RPMI7951 (cell line): ENCODE results near the gene PCTP. TPM values are rescaled to one million over a fixed set of nuclear protein-coding genes. Genes with fewer than 3 reads are reported as not detected.

Experiments
- DNase-seq: peaks from one replicate; pipeline ENCODE4 v3.0.0-alpha.2; 2012; ENCODE audit warnings: low read depth
- total RNA-seq: library from RNA; depleted of rRNA; stranded (reverse); fragments of >200 nt; shearing (Covaris generic); gene quantifications from 2 replicates; pipeline ENCODE4 v1.2.3, GENCODE V29; 2014; rRNA removed

PCTP gene
- total RNA-seq, 1 experiment from 2014 or later: 16.9 TPM

DNA sequence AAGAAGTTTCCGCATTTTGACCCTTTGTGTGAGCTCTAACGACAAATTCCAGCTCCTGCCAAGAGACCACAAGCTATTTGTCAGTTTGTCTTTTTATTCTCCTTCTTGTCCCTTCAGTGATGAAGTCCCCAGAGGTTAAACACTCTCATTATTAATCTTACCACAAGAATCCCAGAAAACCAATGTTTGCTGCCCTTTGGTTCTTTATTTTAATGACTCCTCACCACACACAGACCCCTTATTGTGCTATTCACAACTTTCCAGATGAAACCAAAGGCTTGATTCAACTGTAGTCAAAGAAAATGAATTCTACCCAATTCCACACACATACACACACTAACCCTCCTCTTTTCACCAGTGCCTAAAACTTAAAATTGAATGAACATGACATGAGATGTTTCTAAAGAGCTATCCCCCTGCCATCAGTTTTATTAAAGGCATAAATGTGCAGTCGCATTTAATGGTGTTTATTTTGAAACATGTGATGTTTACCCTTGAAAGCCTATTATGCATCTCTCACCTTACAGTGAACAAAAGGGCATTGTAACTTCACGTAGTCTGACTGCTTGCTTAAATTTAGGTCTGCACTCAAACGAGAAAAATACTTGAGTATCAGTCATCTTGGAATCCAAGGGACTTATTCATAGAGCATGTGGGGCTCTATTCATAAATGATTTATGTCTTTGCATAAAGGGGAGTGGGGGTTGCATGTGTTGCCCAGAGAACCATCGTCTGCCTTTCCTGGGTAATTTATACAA is 44.1 kb downstream of the PCTP start:
- no peak for DNase-seq

DNA sequence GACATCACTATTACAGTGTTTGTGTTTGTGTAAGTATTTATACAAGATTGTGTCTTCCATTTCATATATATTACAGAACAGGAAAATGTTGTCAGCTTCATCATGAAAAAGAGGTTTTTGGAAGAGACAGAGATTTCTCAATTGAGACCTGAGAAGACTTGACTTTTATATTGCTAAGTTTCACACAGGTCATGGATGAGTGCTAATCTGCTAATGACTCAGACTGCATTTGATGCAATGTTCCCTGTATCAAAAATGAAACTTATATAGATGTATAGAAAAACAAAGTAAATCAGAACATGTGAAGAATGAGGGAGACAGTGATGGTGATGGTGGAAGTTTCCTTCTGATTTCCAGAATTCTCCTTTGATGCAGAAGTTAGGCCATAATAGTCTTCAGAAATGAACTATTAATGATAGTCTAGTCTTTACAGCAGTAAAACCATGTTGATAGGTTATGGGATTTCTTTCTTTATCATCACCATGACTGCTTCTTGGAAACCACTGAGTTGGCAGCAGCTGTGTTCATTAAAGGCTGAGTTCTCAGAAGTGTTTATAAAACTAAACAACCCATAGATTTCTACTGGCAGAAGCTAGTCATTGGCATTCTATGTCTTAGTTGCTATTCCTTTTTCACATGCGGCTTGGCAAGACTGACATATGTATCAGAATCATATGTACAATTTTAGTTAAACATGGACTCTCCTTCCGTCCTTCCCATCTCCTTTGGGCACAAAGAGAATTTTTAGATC is 56.1 kb downstream of the PCTP start:
- DNase-seq: no peak

DNA sequence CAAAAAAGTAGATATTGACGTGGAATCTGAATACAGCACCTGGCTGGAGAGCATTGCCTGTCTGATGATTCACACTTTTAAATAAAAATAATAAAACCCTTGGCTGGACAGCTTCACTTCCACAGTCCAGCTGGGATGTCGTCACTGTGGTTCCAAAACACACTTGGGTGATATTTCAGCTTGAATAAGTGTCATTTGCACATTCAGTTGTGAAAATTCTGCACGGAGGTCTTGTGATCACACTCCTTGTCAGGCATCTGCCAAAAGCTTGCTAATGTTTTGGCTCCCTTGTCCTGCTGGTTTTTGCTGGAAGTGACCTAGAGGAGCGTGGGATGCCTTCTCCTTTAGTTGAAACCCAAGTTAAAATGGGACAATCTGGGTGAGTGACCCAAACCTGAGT is 60.7 kb downstream of the PCTP start:
- no peak for DNase-seq

DNA sequence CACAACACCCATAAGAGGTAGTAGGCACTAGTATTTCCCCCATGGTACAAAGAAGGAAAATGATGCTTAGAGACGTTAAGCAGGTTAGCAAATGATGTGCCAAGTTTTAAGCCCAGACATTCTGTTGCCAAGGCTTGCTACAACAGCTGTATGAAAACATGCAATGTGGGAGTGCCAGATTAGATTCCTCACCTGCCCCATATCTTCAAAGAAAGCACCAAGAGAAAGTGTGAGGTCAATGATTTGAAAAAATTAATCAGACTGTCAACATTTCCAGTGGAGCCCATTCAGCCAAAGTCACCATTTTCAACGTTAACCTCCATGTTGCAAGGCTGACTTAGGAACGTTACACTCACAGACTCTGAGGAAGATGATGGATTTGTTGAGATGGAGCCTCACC is 61.5 kb downstream of the PCTP start:
- no peak for DNase-seq

DNA sequence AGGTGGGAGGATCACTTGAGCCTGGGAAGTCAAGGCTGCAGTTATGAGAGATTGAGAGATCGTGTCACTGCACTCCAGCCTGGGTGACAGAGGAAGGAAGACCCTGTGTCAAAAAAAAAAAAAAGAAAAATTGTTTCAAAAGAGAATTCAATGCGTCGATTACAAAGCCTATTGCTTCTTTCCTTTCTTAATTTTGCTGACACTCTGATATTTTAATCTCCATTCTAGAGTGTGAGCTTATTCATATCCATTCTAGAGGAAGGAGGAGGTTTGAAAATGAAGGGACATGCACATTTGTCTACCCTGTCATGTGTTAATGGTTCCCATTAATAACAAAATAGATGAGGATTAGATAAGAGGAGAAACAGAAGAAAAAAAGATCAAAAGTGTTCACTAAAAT is 63.1 kb downstream of the PCTP start:
- DNase-seq: no peak

DNA sequence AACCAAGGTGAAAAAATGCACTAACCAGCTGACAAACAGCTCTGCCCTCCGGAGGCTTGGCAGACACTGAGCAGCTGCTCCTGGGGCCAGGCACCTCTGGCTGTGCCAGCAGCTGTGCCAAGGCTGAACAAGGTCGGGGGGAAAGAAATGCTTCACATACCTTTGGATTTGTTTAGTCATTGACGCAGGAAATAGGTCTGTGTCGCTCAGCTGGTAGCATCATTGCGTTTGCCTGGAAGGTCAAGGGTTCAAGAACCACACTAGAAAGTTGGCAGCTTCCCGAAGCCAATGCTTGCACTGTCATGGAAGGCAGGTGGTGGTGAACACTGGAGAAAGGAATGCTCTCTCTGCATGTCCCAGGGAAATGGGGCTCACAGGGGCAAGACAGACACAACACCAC is 63.5 kb downstream of the PCTP start:
- DNase-seq: peak; percentile 37

DNA sequence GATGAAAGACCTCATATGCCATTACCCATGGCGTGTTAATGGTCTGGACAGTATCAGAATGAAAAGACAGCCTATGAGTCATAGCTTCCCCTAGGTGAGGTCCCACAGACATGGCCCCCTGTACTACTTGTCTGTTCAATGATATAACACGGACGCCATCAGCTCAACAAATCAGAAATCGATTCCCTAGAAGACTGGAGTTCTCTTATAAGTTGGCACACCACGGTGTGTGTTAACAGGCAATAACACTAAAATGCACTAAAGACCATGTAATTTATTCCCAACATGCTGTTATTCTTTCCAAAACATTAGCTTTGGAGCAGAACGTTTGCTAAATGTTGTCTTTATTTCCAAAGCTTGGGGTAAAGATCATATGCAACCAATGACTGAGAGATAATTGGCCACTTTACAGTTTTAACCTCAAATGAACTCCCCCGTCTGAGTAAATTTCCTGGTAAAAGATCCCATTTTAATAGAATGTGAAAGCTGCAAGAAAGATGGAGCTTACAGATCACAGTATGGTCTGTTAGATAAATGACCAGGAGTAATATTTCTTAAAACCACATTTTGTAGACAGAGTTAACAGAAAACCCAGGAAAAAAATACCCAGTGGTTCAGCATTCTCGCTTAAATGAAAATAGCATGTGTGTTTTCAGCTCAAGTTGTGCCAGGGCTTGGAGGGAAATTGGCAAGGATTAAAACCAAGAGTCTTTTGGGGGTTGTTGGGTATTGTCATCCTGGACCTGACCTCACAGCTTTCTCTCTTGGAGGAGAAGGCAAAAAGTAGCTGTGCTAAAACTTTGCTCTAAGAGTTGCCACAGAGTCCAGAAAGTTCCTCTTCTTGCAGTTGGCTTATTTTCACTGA is 65.9 kb downstream of the PCTP start:
- no peak for DNase-seq

DNA sequence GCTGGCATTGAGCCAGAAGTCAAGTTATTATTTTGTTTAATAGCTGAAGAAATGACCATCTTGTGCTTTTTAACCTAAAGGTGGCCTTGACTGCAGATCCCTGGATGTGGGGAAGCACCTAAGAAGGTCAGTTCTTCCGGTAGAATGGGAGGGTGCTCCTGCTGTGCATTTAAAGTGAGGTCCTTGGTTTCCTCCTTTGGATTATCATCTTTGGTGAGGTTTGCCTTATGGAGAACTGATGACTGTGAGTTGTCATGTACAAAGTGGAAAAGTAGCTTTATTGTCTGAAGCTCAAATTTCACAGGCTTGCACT is 66.5 kb downstream of the PCTP start:
- DNase-seq: no peak

DNA sequence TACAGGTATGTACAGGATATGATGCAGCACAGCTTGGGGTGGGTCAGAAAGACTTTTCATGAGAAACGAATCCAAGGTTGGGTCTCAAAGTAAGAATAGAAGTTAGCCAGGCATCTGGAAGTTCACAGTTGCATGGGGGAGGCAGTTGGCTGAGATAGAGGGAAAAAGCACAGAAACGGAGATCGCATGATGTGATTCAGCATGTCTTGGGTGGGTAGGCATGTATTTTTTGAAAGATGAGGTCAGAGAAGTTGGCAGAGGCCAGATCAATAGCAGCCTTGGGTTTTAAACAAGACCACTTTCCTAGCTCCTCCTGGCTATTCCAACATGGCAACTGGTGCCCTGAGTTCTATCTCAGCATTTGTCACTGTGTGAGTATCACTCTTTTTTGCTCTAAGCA is 67.2 kb downstream of the PCTP start:
- no peak for DNase-seq

DNA sequence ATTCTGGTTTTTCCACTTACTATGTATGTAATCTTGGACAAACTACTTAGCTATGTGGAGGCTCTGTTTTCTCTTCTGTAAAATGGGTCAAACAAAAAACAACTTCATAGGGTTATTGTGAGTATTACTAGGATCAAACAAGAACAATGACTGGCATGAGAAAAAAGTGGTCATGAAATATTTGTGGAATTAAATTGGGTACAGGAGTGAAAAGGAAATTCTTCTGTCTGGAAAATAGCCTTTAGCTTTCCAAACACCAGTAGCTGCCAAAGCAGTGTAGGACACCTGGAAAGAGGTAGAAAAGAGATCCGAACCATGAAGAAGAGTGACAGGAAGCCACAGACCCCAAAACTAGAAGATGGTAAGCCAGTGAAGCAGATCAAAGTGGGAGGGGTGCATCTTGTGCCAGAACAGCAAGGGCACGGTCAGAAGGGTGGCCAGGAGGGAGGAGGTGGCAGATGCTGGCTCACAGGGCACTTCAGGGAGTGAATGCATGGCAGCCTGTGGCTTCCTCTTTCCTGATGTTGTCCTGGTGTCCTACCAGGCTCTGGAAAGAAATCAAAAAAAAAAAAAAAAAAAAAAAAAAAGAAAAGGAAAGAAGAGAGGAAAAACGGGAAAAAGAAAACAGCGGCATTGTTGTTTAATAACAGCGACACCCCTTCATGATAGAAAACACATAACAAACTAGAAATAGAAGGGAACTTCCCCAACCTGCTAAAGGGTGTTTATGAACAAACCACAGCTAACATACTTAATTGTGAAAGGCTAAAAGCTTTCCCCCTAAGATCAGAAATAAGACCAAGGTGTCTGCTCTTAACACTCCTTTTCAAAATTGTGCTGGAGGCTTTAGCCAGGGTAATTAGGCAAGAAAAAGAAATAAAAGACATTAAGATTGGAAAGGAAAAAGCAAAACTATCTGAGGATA is 67.9 kb downstream of the PCTP start:
- DNase-seq: no peak

DNA sequence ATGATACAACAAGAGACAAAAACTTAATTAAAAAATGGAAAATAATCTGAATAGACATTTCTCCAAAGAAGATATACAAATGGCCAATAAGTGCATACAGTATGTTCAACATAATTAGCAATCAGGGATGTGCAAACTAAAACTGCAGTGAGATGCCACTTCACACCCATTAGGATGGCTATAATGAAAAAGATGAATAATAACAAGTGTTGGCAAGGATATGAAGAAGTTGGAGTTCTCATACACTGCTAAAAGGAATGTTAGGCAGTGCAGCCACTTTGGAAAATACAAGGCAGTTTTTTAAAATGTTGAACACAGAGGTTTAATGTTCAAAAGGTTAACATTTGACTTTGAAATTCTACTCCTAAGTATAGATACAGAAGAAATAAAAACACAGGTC is 69.8 kb downstream of the PCTP start:
- DNase-seq: no peak

DNA sequence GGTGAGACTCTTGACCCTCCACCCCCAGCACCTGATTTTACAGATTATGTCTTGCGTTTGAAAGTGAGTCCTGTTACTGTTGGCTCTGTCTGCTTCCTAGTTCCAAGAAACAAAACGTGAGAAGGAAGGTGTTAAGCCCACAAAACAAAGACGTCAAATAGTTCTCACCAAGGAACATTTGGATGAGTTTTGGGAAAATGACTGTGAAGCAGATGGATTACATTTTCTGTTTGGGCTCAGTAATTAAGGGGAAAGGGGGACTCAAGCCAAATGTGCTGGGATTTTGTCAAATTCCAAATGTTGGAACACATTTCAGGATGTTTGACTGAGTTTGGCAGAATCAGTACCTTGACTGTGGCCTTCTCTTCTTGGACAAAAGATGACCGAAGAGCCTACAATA is 71.2 kb downstream of the PCTP start:
- no peak for DNase-seq

DNA sequence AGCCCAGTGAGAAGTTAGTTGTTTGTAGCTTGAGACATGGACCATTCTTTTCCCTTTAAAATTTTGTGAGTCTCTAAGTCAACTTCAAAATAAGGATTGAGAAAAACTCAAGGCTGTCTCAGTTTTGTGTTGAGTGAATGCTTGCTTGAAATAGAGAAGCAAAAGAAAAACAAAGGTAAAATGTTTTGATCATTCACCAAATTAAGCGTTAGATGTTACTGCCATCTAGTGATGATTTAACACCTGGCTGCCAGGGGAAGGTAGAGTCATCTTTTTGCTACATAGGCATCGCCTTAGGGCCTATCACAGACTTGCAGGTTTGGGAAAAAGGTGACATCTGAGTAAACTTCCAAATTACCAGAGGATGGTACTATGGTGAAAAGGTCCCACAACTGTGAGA is 74.4 kb downstream of the PCTP start:
- peak; percentile 9 for DNase-seq

Other genes starting within 250 kb of the PCTP start
- not detected in 2 replicates for gene SMIM36, start 239.6 kb upstream of the PCTP start, total RNA-seq
- 1.7 and 2.1 TPM in 2 replicates for gene TMEM100, start 28.2 kb upstream of the PCTP start, total RNA-seq